ENCODE measurements around the gene KATNAL2.
A peak's percentile ranks its signal among the peaks of the same experiment; 100 is the strongest.

The KATNAL2 gene

GRCh38 chr18:47120428-47120827 lies 203.0 kb downstream of the KATNAL2 start:
- Histone ChIP-seq H3K4me3 (ENCODE audit: low read depth, low read length) (no peak overlapping the region), H3K9me3 (ENCODE audit: control insufficient read depth, insufficient read depth, low read depth, low read length) (no peaks in the 10 kb centered on the region), H3K4me1 (ENCODE audit: control insufficient read depth, insufficient read depth, low read length) (no peaks in the 10 kb centered on the region), H3K27ac (ENCODE audit: low read depth, low read length) (no peak overlapping the region), H3K9ac (ENCODE audit: low read length) (no peak overlapping the region), H3K27me3 (ENCODE audit: control insufficient read depth, insufficient read depth, low read length) (no peaks in the 10 kb centered on the region), H3K36me3 (ENCODE audit: control insufficient read depth, insufficient read depth, low read length) (peaks cover 6% of the 10 kb centered on the region)

GRCh38 chr18:47121146-47121545 lies 203.7 kb downstream of the KATNAL2 start:
- H3K27ac ChIP-seq (ENCODE audit: low read depth, low read length), result no peak overlapping the region
- H3K36me3 ChIP-seq (ENCODE audit: control insufficient read depth, insufficient read depth, low read length), result peaks cover 6% of the 10 kb centered on the region
- no peaks in the 10 kb centered on the region for H3K27me3 ChIP-seq (ENCODE audit: control insufficient read depth, insufficient read depth, low read length)
- H3K9me3 ChIP-seq (ENCODE audit: control insufficient read depth, insufficient read depth, low read depth, low read length), result no peaks in the 10 kb centered on the region
- H3K9ac ChIP-seq (ENCODE audit: low read length), result no peak overlapping the region
- H3K4me1 ChIP-seq (ENCODE audit: control insufficient read depth, insufficient read depth, low read length), result no peaks in the 10 kb centered on the region
- H3K4me3 ChIP-seq (ENCODE audit: low read depth, low read length), result no peak overlapping the region

- no peaks in the 10 kb centered on the region for H3K4me1 ChIP-seq (ENCODE audit: control insufficient read depth, insufficient read depth, low read length)
- H3K9ac ChIP-seq (ENCODE audit: low read length), result no peak overlapping the region
- H3K9me3 ChIP-seq (ENCODE audit: control insufficient read depth, insufficient read depth, low read depth, low read length), result no peaks in the 10 kb centered on the region
- no peak overlapping the region for H3K4me3 ChIP-seq (ENCODE audit: low read depth, low read length)
- H3K27ac ChIP-seq (ENCODE audit: low read depth, low read length), result no peak overlapping the region
- peaks cover 3% of the 10 kb centered on the region; the same call in 1 of the 2 replicates for H3K36me3 ChIP-seq (ENCODE audit: control insufficient read depth, insufficient read depth, low read length)
- H3K27me3 ChIP-seq (ENCODE audit: control insufficient read depth, insufficient read depth, low read length), result no peaks in the 10 kb centered on the region
Observed at GRCh38 chr18:47141289-47141688, 223.9 kb downstream of the KATNAL2 start.

- Histone ChIP-seq H3K36me3 (ENCODE audit: control insufficient read depth, insufficient read depth, low read length) (no peaks in the 10 kb centered on the region), H3K4me3 (ENCODE audit: low read depth, low read length) (no peak overlapping the region), H3K27me3 (ENCODE audit: control insufficient read depth, insufficient read depth, low read length) (no peaks in the 10 kb centered on the region), H3K9me3 (ENCODE audit: control insufficient read depth, insufficient read depth, low read depth, low read length) (no peaks in the 10 kb centered on the region), H3K9ac (ENCODE audit: low read length) (no peak overlapping the region), H3K4me1 (ENCODE audit: control insufficient read depth, insufficient read depth, low read length) (no peaks in the 10 kb centered on the region), H3K27ac (ENCODE audit: low read depth, low read length) (no peak overlapping the region)
Observed at GRCh38 chr18:47143153-47143552, 225.8 kb downstream of the KATNAL2 start.

GRCh38 chr18:47143899-47144485 lies 226.6 kb downstream of the KATNAL2 start:
- H3K4me1 ChIP-seq (ENCODE audit: control insufficient read depth, insufficient read depth, low read length), result no peaks in the 10 kb centered on the region
- no peak overlapping the region for H3K4me3 ChIP-seq (ENCODE audit: low read depth, low read length)
- no peaks in the 10 kb centered on the region for H3K36me3 ChIP-seq (ENCODE audit: control insufficient read depth, insufficient read depth, low read length)
- H3K27ac ChIP-seq (ENCODE audit: low read depth, low read length), result no peak overlapping the region
- H3K27me3 ChIP-seq (ENCODE audit: control insufficient read depth, insufficient read depth, low read length), result no peaks in the 10 kb centered on the region
- H3K9me3 ChIP-seq (ENCODE audit: control insufficient read depth, insufficient read depth, low read depth, low read length), result no peaks in the 10 kb centered on the region
- no peak overlapping the region for H3K9ac ChIP-seq (ENCODE audit: low read length)

- no peaks in the 10 kb centered on the region for H3K27me3 ChIP-seq (ENCODE audit: control insufficient read depth, insufficient read depth, low read length)
- H3K4me1 ChIP-seq (ENCODE audit: control insufficient read depth, insufficient read depth, low read length), result peaks cover 4% of the 10 kb centered on the region; the same call in 1 of the 2 replicates
- H3K27ac ChIP-seq (ENCODE audit: low read depth, low read length), result no peak overlapping the region
- H3K4me3 ChIP-seq (ENCODE audit: low read depth, low read length), result no peak overlapping the region
- no peaks in the 10 kb centered on the region for H3K36me3 ChIP-seq (ENCODE audit: control insufficient read depth, insufficient read depth, low read length)
- H3K9me3 ChIP-seq (ENCODE audit: control insufficient read depth, insufficient read depth, low read depth, low read length), result no peaks in the 10 kb centered on the region
- no peak overlapping the region for H3K9ac ChIP-seq (ENCODE audit: low read length)
Observed at GRCh38 chr18:47146206-47146605, 228.8 kb downstream of the KATNAL2 start.

GRCh38 chr18:47149457-47150028 lies 232.1 kb downstream of the KATNAL2 start:
- no peaks in the 10 kb centered on the region for H3K27me3 ChIP-seq (ENCODE audit: control insufficient read depth, insufficient read depth, low read length)
- peak overlapping the region; percentile 67 for H3K27ac ChIP-seq (ENCODE audit: low read depth, low read length)
- peak overlapping the region; percentile 91 for H3K9ac ChIP-seq (ENCODE audit: low read length)
- peaks cover 5% of the 10 kb centered on the region; the same call in 1 of the 2 replicates for H3K4me1 ChIP-seq (ENCODE audit: control insufficient read depth, insufficient read depth, low read length)
- peak overlapping the region; percentile 86 for H3K4me3 ChIP-seq (ENCODE audit: low read depth, low read length)
- no peaks in the 10 kb centered on the region for H3K9me3 ChIP-seq (ENCODE audit: control insufficient read depth, insufficient read depth, low read depth, low read length)
- H3K36me3 ChIP-seq (ENCODE audit: control insufficient read depth, insufficient read depth, low read length), result peaks cover 9% of the 10 kb centered on the region

- H3K9ac ChIP-seq (ENCODE audit: low read length), result peak within 1 kb of the TSS; percentile 91
- peak within 1 kb of the TSS; percentile 86 for H3K4me3 ChIP-seq (ENCODE audit: low read depth, low read length)
- H3K9me3 ChIP-seq (ENCODE audit: control insufficient read depth, insufficient read depth, low read depth, low read length), result no peaks in the 10 kb centered on the region
- peak within 1 kb of the TSS; percentile 67 for H3K27ac ChIP-seq (ENCODE audit: low read depth, low read length)
- no peaks in the 10 kb centered on the region for H3K27me3 ChIP-seq (ENCODE audit: control insufficient read depth, insufficient read depth, low read length)
- H3K4me1 ChIP-seq (ENCODE audit: control insufficient read depth, insufficient read depth, low read length), result peaks cover 5% of the 10 kb centered on the region; the same call in 1 of the 2 replicates
- H3K36me3 ChIP-seq (ENCODE audit: control insufficient read depth, insufficient read depth, low read length), result peaks cover 16% of the 10 kb centered on the region
Observed at GRCh38 chr18:47150029-47150823, 232.8 kb downstream of the KATNAL2 start, which contains the start of gene HDHD2. TSS of gene HDHD2 (minus strand) at chr18:47150500. CDS start at chr18:47136439, 14,061 bp downstream.

- Histone ChIP-seq H3K27me3 (ENCODE audit: control insufficient read depth, insufficient read depth, low read length) (no peaks in the 10 kb centered on the region), H3K4me1 (ENCODE audit: control insufficient read depth, insufficient read depth, low read length) (peaks cover 5% of the 10 kb centered on the region; the same call in 1 of the 2 replicates), H3K9me3 (ENCODE audit: control insufficient read depth, insufficient read depth, low read depth, low read length) (no peaks in the 10 kb centered on the region), H3K4me3 (ENCODE audit: low read depth, low read length) (peak overlapping the region; percentile 86), H3K27ac (ENCODE audit: low read depth, low read length) (peak overlapping the region; percentile 67), H3K36me3 (ENCODE audit: control insufficient read depth, insufficient read depth, low read length) (peaks cover 20% of the 10 kb centered on the region), H3K9ac (ENCODE audit: low read length) (peak overlapping the region; percentile 91)
Observed at GRCh38 chr18:47150824-47151366, 233.5 kb downstream of the KATNAL2 start.

GRCh38 chr18:47151439-47151838 lies 234.0 kb downstream of the KATNAL2 start:
- H3K27ac ChIP-seq (ENCODE audit: low read depth, low read length), result no peak overlapping the region
- no peak overlapping the region for H3K9ac ChIP-seq (ENCODE audit: low read length)
- H3K4me3 ChIP-seq (ENCODE audit: low read depth, low read length), result peak overlapping the region; percentile 86

More at GRCh38 chr18:47151439-47151838, 234.0 kb downstream of the KATNAL2 start:
- H3K4me1 ChIP-seq (ENCODE audit: control insufficient read depth, insufficient read depth, low read length), result peaks cover 5% of the 10 kb centered on the region; the same call in 1 of the 2 replicates
- no peaks in the 10 kb centered on the region for H3K27me3 ChIP-seq (ENCODE audit: control insufficient read depth, insufficient read depth, low read length)
- no peaks in the 10 kb centered on the region for H3K9me3 ChIP-seq (ENCODE audit: control insufficient read depth, insufficient read depth, low read depth, low read length)
- H3K36me3 ChIP-seq (ENCODE audit: control insufficient read depth, insufficient read depth, low read length), result peaks cover 20% of the 10 kb centered on the region

Measured in HUES6 (cell line).